Ecto neural progenitor cell (in vitro differentiated cells): ENCODE results near the gene SCD5.

Experiments used
- DNase-seq: peaks from one replicate; pipeline ENCODE4 v3.0.0-alpha.2; 2018; ENCODE audit warnings: low spot score

SCD5 gene

GRCh38 chr4:82765134-82765533 lies 33.5 kb downstream of the SCD5 start:
- DNase-seq: no peak

GRCh38 chr4:82761229-82761628 lies 37.4 kb downstream of the SCD5 start:
- DNase-seq: no peak

- no peak for DNase-seq
These were observed 39.6 kb downstream of the SCD5 start for GRCh38 chr4:82758701-82759685.

GRCh38 chr4:82756061-82756460 lies 42.5 kb downstream of the SCD5 start:
- DNase-seq: no peak

GRCh38 chr4:82755650-82756049 lies 42.9 kb downstream of the SCD5 start:
- no peak for DNase-seq

- no peak for DNase-seq
These were observed 44.0 kb downstream of the SCD5 start for GRCh38 chr4:82754513-82755165.

- no peak for DNase-seq
These were observed 44.7 kb downstream of the SCD5 start for GRCh38 chr4:82753725-82754410.

- no peak for DNase-seq
These were observed 45.4 kb downstream of the SCD5 start for GRCh38 chr4:82753238-82753637.

GRCh38 chr4:82748810-82749470 lies 49.7 kb downstream of the SCD5 start:
- DNase-seq: no peak

- DNase-seq: no peak
These were observed 50.7 kb downstream of the SCD5 start for GRCh38 chr4:82747686-82748575.

- no peak for DNase-seq
These were observed 51.7 kb downstream of the SCD5 start for GRCh38 chr4:82746705-82747574.

GRCh38 chr4:82745173-82745842 lies 53.3 kb downstream of the SCD5 start:
- DNase-seq: no peak

- DNase-seq: no peak
These were observed 54.2 kb downstream of the SCD5 start for GRCh38 chr4:82744284-82744968.

GRCh38 chr4:82741188-82741587 lies 57.4 kb downstream of the SCD5 start:
- DNase-seq: no peak

- peak; percentile 92 for DNase-seq
These were observed 59.1 kb downstream of the SCD5 start for GRCh38 chr4:82739287-82740190.

GRCh38 chr4:82737354-82737753 lies 61.2 kb downstream of the SCD5 start:
- no peak for DNase-seq

- no peak for DNase-seq
These were observed 65.0 kb downstream of the SCD5 start for GRCh38 chr4:82733636-82734035.

- no peak for DNase-seq
These were observed 70.3 kb downstream of the SCD5 start for GRCh38 chr4:82728301-82728700.
